Chondrocyte (in vitro differentiated cells): ENCODE results near the gene SLC44A1. TPM values are rescaled to one million over a fixed set of nuclear protein-coding genes. Genes with fewer than 3 reads are reported as not detected.

Experiments used
- DNase-seq: peaks from one replicate; pipeline ENCODE4 v3.0.0; 2021; ENCODE audit warnings: mixed read lengths, low spot score
- H3K27ac Mint-ChIP-seq: one replicate; pipeline ENCODE4 v1.8.0; 2021; ENCODE audit warnings: mild to moderate bottlenecking, moderate library complexity, mixed read lengths; ENCODE audit not compliant: unreplicated experiment
- H3K27me3 Mint-ChIP-seq: 2 replicates; pipeline ENCODE4 v1.8.0; 2021; ENCODE audit warnings: low read depth, mixed read lengths
- H3K36me3 Mint-ChIP-seq: 2 replicates; pipeline ENCODE4 v1.8.0; 2021; ENCODE audit warnings: low read depth, mixed read lengths
- H3K4me1 Mint-ChIP-seq: 2 replicates; pipeline ENCODE4 v1.8.0; 2021; ENCODE audit warnings: low read depth, mild to moderate bottlenecking, mixed read lengths
- H3K4me3 Mint-ChIP-seq: one replicate; pipeline ENCODE4 v1.8.0; 2021; ENCODE audit warnings: mild to moderate bottlenecking, moderate library complexity, mixed read lengths; ENCODE audit not compliant: unreplicated experiment
- H3K9me3 Mint-ChIP-seq: 2 replicates; pipeline ENCODE4 v1.8.0; 2021; ENCODE audit warnings: low read depth, mixed read lengths
- total RNA-seq: library from RNA; stranded (reverse); gene quantifications from 3 replicates; pipeline ENCODE4 v1.2.1, GENCODE V29; 2021
- TF ChIP-seq, protein P1 (sequence below): fragments of 200-600 bp; sonication (generic); IDR thresholded peaks from 2 replicates; pipeline ENCODE4 v1.5.0; 2021; ENCODE audit warnings: antibody characterized with exemption, mild to moderate bottlenecking, moderate library complexity

SLC44A1 gene
- total RNA-seq, 1 donor from 2014 or later: 17.1 TPM

DNA sequence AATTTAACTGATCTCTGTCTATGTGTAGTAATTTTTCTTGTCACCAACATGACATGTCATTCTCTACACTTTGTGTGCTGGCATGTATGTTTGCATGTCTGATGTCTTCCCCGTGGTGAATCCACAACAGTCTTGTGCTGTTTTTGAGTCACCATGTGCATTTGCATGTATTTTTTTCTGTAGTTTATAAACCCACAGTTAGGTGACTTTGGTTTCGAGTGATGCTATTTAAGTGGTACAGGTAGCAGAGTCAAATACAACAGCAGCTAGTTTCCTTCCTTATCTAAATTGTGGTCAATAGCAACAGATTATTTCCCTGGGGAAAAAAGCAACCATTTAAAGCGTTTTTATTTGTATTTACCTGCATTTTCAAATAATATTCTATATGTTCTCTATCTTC is 113.5 kb downstream of the SLC44A1 start:
- Mint-ChIP-seq H3K27ac (no peak overlapping the region), H3K4me1 (no peaks in the 10 kb centered on the region), H3K9me3 (no peaks in the 10 kb centered on the region), H3K4me3 (no peak overlapping the region), H3K27me3 (no peaks in the 10 kb centered on the region), H3K36me3 (peaks cover 9% of the 10 kb centered on the region)
- TF ChIP-seq, protein P1, sequence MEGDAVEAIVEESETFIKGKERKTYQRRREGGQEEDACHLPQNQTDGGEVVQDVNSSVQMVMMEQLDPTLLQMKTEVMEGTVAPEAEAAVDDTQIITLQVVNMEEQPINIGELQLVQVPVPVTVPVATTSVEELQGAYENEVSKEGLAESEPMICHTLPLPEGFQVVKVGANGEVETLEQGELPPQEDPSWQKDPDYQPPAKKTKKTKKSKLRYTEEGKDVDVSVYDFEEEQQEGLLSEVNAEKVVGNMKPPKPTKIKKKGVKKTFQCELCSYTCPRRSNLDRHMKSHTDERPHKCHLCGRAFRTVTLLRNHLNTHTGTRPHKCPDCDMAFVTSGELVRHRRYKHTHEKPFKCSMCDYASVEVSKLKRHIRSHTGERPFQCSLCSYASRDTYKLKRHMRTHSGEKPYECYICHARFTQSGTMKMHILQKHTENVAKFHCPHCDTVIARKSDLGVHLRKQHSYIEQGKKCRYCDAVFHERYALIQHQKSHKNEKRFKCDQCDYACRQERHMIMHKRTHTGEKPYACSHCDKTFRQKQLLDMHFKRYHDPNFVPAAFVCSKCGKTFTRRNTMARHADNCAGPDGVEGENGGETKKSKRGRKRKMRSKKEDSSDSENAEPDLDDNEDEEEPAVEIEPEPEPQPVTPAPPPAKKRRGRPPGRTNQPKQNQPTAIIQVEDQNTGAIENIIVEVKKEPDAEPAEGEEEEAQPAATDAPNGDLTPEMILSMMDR: no peak
- no peak for DNase-seq

DNA sequence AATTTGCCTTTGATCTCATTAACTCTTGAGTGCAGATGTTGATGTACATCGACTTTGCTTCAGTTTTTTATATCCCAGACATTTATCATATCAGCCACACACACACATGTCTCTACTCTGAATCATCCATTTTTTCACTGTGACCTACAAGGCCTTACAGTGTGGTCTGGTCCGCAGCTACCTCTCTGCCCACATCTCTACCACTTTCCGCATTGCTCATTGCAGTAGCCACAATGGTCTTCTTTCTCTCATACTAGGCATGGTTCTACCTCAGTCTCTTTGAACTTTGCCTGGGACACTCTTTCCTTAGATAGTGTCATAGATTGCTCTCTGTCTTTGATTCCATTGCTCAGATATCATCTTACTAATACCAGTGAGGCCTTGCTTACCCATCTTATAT is 115.4 kb downstream of the SLC44A1 start:
- TF ChIP-seq, protein P1: no peak
- Mint-ChIP-seq H3K27ac (no peak overlapping the region), H3K4me1 (no peaks in the 10 kb centered on the region), H3K27me3 (no peaks in the 10 kb centered on the region), H3K4me3 (no peak overlapping the region), H3K36me3 (peaks cover 9% of the 10 kb centered on the region), H3K9me3 (no peaks in the 10 kb centered on the region)
- no peak for DNase-seq

DNA sequence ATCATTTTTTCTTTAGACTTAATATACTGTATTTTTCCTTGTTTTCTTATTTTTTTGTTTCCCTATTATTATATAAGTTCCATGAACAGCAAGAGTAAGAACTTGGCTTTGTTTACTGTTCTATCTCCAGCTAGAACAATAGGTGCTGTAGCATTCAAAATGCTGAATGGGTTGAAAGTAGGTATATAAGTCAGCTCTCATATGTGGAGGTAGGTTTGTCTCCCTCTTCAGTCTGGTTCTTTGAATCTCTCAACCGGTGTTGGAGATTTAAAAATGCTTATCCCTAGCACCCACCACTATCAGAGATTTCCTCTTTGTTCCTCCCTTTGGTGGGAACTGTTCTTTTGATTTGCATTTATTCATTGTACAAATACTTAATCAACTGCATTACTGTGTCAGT is 115.9 kb downstream of the SLC44A1 start:
- TF ChIP-seq, protein P1: no peak
- Mint-ChIP-seq H3K9me3 (no peaks in the 10 kb centered on the region), H3K27ac (no peak overlapping the region), H3K36me3 (peaks cover 9% of the 10 kb centered on the region), H3K4me3 (no peak overlapping the region), H3K4me1 (no peaks in the 10 kb centered on the region), H3K27me3 (no peaks in the 10 kb centered on the region)
- DNase-seq: no peak

DNA sequence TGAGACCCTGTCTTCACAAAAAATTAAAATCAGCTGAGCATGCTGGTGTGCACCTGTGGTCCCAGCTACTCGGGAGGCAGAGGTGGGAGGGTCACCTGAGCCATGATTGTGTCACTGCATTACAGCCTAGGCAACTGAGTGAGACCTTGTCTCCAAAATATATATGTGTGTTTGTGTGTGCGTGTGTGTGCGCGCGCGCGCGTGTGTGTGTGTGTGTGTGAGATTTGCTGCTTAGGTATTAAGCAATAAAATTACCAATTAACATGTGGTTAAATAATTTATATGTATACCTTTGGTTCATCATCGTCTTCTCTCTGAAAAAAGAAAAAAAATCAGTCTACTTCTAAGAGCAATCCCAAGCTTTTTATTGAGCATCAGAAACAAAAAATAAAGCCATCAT is 117.4 kb downstream of the SLC44A1 start:
- no peak overlapping the region for H3K27ac Mint-ChIP-seq
- H3K27me3 Mint-ChIP-seq: no peaks in the 10 kb centered on the region

DNA sequence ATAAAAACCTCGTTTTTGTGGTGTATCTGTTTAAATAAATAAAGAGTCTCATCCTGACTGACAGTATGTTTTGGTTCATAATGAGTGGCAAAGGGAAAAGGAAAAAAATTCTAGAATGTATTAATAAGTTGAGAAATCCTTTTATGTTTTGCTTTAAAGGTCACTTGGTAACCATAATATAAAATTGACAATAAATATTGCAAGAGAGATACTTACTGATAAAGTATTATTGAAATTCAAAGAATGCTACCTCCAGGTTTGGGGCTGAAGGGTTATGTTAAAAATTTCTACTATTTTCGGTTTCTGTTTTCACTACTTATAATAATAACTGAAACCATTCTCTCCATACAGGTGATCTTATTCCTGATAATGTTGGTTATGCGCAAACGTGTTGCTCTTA is 118.0 kb downstream of the SLC44A1 start:
- H3K4me3 Mint-ChIP-seq: no peak overlapping the region
- H3K27me3 Mint-ChIP-seq: no peaks in the 10 kb centered on the region
- no peaks in the 10 kb centered on the region for H3K9me3 Mint-ChIP-seq
- no peak for DNase-seq
- peaks cover 12% of the 10 kb centered on the region for H3K36me3 Mint-ChIP-seq
- H3K4me1 Mint-ChIP-seq: no peaks in the 10 kb centered on the region
- no peak overlapping the region for H3K27ac Mint-ChIP-seq
- TF ChIP-seq, protein P1: no peak

More for the DNA sequence above, 117.4 kb downstream of the SLC44A1 start:
- Mint-ChIP-seq H3K4me1 (no peaks in the 10 kb centered on the region), H3K36me3 (peaks cover 12% of the 10 kb centered on the region), H3K4me3 (no peak overlapping the region), H3K9me3 (no peaks in the 10 kb centered on the region)
- TF ChIP-seq, protein P1: no peak
- no peak for DNase-seq
